Liver (tissue), 3 donors: ENCODE results near the gene HTR7.
"Not testable (repeated sequence)": the region's sequence is repeated elsewhere in the genome, so short reads cannot be mapped to it uniquely, and the experiment has no call there.

Experiments used
- CTCF ChIP-seq: fragments of 150-350 bp; IDR thresholded peaks from 2 replicates; pipeline ENCODE4 v1.5.1; 2017; ENCODE audit warnings: improper control_type of control experiment, low read depth, low read length; ENCODE audit not compliant: missing input control
- EGR1 ChIP-seq, 2 donors: IDR thresholded peaks; 2 replicates each; pipeline ENCODE4 v1.6.1; 2016 to 2018; ENCODE audit warnings: antibody characterized with exemption in 2 of 2, low read depth in 2 of 2
- JUND ChIP-seq, 2 donors: IDR thresholded peaks; 2 replicates each; pipeline ENCODE4 v1.6.1; 2016; ENCODE audit warnings: antibody characterized with exemption in 2 of 2
- MAX ChIP-seq: IDR thresholded peaks from 2 replicates; pipeline ENCODE4 v1.6.1; 2016; ENCODE audit warnings: antibody characterized with exemption
- RAD21 ChIP-seq, 2 donors: IDR thresholded peaks; 2 replicates each; pipeline ENCODE4 v1.6.1; 2016; ENCODE audit warnings: antibody characterized with exemption in 2 of 2, mild to moderate bottlenecking in 2 of 2
- SP1 ChIP-seq: IDR thresholded peaks from 2 replicates; pipeline ENCODE4 v1.6.1; 2018; ENCODE audit warnings: antibody characterized with exemption, mild to moderate bottlenecking
- TAF1 ChIP-seq: conservative IDR thresholded peaks from 2 replicates; pipeline ENCODE4 v1.6.1; 2016; ENCODE audit warnings: antibody characterized with exemption, mild to moderate bottlenecking
- YY1 ChIP-seq: IDR thresholded peaks from 2 replicates; pipeline ENCODE4 v1.6.1; 2016; ENCODE audit warnings: antibody characterized with exemption, mild to moderate bottlenecking
- ZBTB33 ChIP-seq: IDR thresholded peaks from 2 replicates; pipeline ENCODE4 v1.6.1; 2016; ENCODE audit warnings: antibody characterized with exemption
- TF ChIP-seq, protein P1 (sequence below): IDR thresholded peaks from 2 replicates; pipeline ENCODE4 v1.6.1; 2016; ENCODE audit warnings: antibody characterized with exemption, mild to moderate bottlenecking
- TF ChIP-seq, protein P2 (sequence below): IDR thresholded peaks from 2 replicates; pipeline ENCODE4 v1.6.1; 2016; ENCODE audit warnings: antibody characterized with exemption
- donor health status: healthy.
- donor health status: healthy.

DNA sequence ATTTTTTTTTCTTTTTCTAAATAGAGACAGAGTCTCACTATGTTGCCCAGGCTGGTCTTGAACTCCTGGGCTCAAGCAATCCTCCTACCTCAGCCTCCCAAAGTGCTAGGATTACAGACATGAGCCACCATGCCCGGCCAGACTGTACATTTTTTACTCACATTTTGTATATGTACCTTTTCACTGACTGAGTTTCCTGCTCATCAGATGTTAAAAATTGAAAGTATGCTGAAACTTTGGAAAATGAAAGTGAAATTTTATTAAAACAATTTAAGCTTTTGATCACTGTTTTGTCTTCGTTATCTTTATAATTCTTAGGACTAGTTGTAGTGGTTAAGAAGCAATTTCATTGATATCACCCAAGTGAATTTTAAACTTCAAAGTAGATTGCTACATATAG, 39.1 kb upstream of the HTR7 start:
- TF ChIP-seq CTCF; SP1; YY1; EGR1 (IDR thresholded peaks at IDR 0.05; ENCODE audit: low read depth in 2 of 2); TAF1; MAX; RAD21 (IDR thresholded peaks at IDR 0.05); JUND (IDR thresholded peaks at IDR 0.05); ZBTB33: not testable (repeated sequence)
- TF ChIP-seq, protein P1, sequence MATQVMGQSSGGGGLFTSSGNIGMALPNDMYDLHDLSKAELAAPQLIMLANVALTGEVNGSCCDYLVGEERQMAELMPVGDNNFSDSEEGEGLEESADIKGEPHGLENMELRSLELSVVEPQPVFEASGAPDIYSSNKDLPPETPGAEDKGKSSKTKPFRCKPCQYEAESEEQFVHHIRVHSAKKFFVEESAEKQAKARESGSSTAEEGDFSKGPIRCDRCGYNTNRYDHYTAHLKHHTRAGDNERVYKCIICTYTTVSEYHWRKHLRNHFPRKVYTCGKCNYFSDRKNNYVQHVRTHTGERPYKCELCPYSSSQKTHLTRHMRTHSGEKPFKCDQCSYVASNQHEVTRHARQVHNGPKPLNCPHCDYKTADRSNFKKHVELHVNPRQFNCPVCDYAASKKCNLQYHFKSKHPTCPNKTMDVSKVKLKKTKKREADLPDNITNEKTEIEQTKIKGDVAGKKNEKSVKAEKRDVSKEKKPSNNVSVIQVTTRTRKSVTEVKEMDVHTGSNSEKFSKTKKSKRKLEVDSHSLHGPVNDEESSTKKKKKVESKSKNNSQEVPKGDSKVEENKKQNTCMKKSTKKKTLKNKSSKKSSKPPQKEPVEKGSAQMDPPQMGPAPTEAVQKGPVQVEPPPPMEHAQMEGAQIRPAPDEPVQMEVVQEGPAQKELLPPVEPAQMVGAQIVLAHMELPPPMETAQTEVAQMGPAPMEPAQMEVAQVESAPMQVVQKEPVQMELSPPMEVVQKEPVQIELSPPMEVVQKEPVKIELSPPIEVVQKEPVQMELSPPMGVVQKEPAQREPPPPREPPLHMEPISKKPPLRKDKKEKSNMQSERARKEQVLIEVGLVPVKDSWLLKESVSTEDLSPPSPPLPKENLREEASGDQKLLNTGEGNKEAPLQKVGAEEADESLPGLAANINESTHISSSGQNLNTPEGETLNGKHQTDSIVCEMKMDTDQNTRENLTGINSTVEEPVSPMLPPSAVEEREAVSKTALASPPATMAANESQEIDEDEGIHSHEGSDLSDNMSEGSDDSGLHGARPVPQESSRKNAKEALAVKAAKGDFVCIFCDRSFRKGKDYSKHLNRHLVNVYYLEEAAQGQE = not testable (repeated sequence)
- TF ChIP-seq, protein P2, sequence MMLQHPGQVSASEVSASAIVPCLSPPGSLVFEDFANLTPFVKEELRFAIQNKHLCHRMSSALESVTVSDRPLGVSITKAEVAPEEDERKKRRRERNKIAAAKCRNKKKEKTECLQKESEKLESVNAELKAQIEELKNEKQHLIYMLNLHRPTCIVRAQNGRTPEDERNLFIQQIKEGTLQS = not testable (repeated sequence)
